Peyer's patch (tissue), 4 donors: Measurements from ENCODE around the gene DRAM1. TPM values are rescaled to one million over a fixed set of nuclear protein-coding genes. Genes with fewer than 3 reads are reported as not detected.

Source experiments
- DNase-seq, 3 donors: peaks; one replicate each; pipeline ENCODE4 v3.0.0-alpha.2; 2017 to 2019
- H3K27ac ChIP-seq, 4 donors: fragments of 200-600 bp; sonication (generic); one replicate each; pipeline ENCODE4 v1.5.1; 2016 to 2019
- H3K27me3 ChIP-seq, 2 donors: fragments of 200-600 bp; sonication (generic); one replicate each; pipeline ENCODE4 v1.5.1; 2019
- H3K36me3 ChIP-seq, 3 donors: fragments of 200-600 bp; sonication (generic); one replicate each; pipeline ENCODE4 v1.5.1; 2016 to 2019
- H3K4me1 ChIP-seq, 4 donors: fragments of 200-600 bp; sonication (generic); one replicate each; pipeline ENCODE4 v1.5.1; 2016 to 2019
- H3K4me3 ChIP-seq, 4 donors: fragments of 200-600 bp; sonication (generic); 1 replicate in 3 of 4; 2 replicates in 1 of 4; pipeline ENCODE4 v1.5.1; 2016 to 2019; ENCODE audit warnings: mild to moderate bottlenecking in 1 of 4
- H3K9me3 ChIP-seq, 4 donors: fragments of 200-600 bp; sonication (generic); one replicate each; pipeline ENCODE4 v1.5.1; 2016 to 2019; ENCODE audit warnings: mild to moderate bottlenecking in 1 of 4
- POLR2A ChIP-seq, 2 donors: fragments of 450-650 bp; IDR thresholded peaks; one replicate each; pipeline ENCODE4 v1.5.1; 2017; ENCODE audit warnings: antibody characterized with exemption in 2 of 2, mild to moderate bottlenecking in 2 of 2, moderate library complexity in 2 of 2
- total RNA-seq, 4 donors: library from RNA; depleted of rRNA; stranded (reverse); fragments of >200 nt; gene quantifications; one replicate each; pipeline ENCODE4 v1.1.0, GENCODE V29; 2016
- TF ChIP-seq, protein P1 (sequence below), 6 experiments: fragments of 450-650 bp in 4 of 6; fragments of 200-600 bp in 2 of 6; sonication (generic) in 1 of 6; IDR thresholded peaks; one replicate each; pipeline ENCODE4 v1.5.1; 2017 to 2019; ENCODE audit warnings: antibody characterized with exemption in 6 of 6, mild to moderate bottlenecking in 3 of 6, moderate library complexity in 1 of 6

The DRAM1 gene
- total RNA-seq, 4 donors from 2014 or later = 3.2 to 7.4 (median 5.7) TPM

- Histone ChIP-seq H3K4me1 (no peaks in the 10 kb centered on the region), H3K9me3 (no peaks in the 10 kb centered on the region), H3K27ac (peak overlapping the region in 2 of 4 donors; percentile 30 to 36), H3K27me3 (no peaks in the 10 kb centered on the region), H3K4me3 (no peak overlapping the region), H3K36me3 (no peaks in the 10 kb centered on the region)
- no peak for DNase-seq
- no peak for TF ChIP-seq POLR2A (IDR thresholded peaks at IDR 0.05)
Observed at GRCh38 chr12:101889211-101889752, 11.9 kb downstream of the DRAM1 start.

GRCh38 chr12:101891462-101891971 lies 14.1 kb downstream of the DRAM1 start:
- Histone ChIP-seq H3K27me3 (no peaks in the 10 kb centered on the region), H3K4me1 (no peaks in the 10 kb centered on the region), H3K9me3 (no peaks in the 10 kb centered on the region), H3K36me3 (no peaks in the 10 kb centered on the region), H3K27ac (peak overlapping the region; percentile 21 to 78 (median 62)), H3K4me3 (no peak overlapping the region)
- no peak for TF ChIP-seq POLR2A (IDR thresholded peaks at IDR 0.05)
- TF ChIP-seq, protein P1, sequence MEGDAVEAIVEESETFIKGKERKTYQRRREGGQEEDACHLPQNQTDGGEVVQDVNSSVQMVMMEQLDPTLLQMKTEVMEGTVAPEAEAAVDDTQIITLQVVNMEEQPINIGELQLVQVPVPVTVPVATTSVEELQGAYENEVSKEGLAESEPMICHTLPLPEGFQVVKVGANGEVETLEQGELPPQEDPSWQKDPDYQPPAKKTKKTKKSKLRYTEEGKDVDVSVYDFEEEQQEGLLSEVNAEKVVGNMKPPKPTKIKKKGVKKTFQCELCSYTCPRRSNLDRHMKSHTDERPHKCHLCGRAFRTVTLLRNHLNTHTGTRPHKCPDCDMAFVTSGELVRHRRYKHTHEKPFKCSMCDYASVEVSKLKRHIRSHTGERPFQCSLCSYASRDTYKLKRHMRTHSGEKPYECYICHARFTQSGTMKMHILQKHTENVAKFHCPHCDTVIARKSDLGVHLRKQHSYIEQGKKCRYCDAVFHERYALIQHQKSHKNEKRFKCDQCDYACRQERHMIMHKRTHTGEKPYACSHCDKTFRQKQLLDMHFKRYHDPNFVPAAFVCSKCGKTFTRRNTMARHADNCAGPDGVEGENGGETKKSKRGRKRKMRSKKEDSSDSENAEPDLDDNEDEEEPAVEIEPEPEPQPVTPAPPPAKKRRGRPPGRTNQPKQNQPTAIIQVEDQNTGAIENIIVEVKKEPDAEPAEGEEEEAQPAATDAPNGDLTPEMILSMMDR (IDR thresholded peaks at IDR 0.05) = no peak
- peak in 2 of 3 donors; percentile 34 to 68 for DNase-seq

GRCh38 chr12:101892794-101893193 lies 15.4 kb downstream of the DRAM1 start:
- Histone ChIP-seq H3K27me3 (no peaks in the 10 kb centered on the region), H3K36me3 (no peaks in the 10 kb centered on the region), H3K9me3 (no peaks in the 10 kb centered on the region), H3K4me1 (no peaks in the 10 kb centered on the region), H3K4me3 (no peak overlapping the region), H3K27ac (peak overlapping the region in 1 of 4 donors; percentile 68)
- no peak for DNase-seq
- no peak for TF ChIP-seq POLR2A (IDR thresholded peaks at IDR 0.05)
- TF ChIP-seq, protein P1 (IDR thresholded peaks at IDR 0.05) = no peak

GRCh38 chr12:101901777-101902176 lies 24.4 kb downstream of the DRAM1 start:
- H3K4me3 ChIP-seq = no peak overlapping the region
- no peaks in the 10 kb centered on the region for H3K4me1 ChIP-seq
- DNase-seq = no peak
- no peak overlapping the region for H3K27ac ChIP-seq
- H3K9me3 ChIP-seq = no peaks in the 10 kb centered on the region
- no peaks in the 10 kb centered on the region for H3K27me3 ChIP-seq
- H3K36me3 ChIP-seq = no peaks in the 10 kb centered on the region
- TF ChIP-seq, protein P1 (IDR thresholded peaks at IDR 0.05) = no peak
- no peak for TF ChIP-seq POLR2A (IDR thresholded peaks at IDR 0.05)

GRCh38 chr12:101902641-101903040 lies 25.3 kb downstream of the DRAM1 start:
- Histone ChIP-seq H3K4me3 (no peak overlapping the region), H3K36me3 (no peaks in the 10 kb centered on the region), H3K27ac (no peak overlapping the region), H3K27me3 (no peaks in the 10 kb centered on the region), H3K9me3 (no peaks in the 10 kb centered on the region), H3K4me1 (no peaks in the 10 kb centered on the region)
- TF ChIP-seq, protein P1 (IDR thresholded peaks at IDR 0.05) = no peak
- TF ChIP-seq POLR2A (IDR thresholded peaks at IDR 0.05) = no peak
- DNase-seq = no peak

DNA sequence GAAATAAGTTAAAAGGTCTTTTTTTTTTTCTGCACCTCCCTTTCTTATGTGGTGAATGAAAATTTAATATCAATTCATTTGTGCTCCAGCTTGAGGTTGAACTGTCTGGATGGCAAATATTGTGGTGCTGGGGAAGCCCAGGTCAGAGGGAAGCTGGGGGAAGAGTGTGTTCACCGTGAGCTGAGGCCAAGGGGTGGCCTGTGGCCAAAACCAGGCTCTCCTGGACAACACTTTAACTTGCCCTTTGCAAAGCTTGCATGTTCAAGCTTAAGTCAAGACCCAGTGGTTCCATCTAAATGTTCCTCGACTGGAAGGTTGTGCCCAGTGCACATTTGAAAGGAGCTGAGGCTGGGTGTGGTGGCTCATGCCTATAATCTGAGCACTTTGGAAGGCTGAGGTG lies 28.8 kb downstream of the DRAM1 start:
- TF ChIP-seq POLR2A (IDR thresholded peaks at IDR 0.05) = no peak
- TF ChIP-seq, protein P1 (IDR thresholded peaks at IDR 0.05) = no peak
- Histone ChIP-seq H3K4me3 (no peak overlapping the region), H3K27me3 (no peaks in the 10 kb centered on the region), H3K9me3 (no peaks in the 10 kb centered on the region), H3K4me1 (no peaks in the 10 kb centered on the region), H3K36me3 (no peaks in the 10 kb centered on the region), H3K27ac (no peak overlapping the region)
- DNase-seq = no peak
